Measurements from ENCODE around the gene TIPARP.

GRCh38 chr3:156680243-156680914 lies 6.0 kb downstream of the TIPARP start:
- TF ChIP-seq, protein P1, sequence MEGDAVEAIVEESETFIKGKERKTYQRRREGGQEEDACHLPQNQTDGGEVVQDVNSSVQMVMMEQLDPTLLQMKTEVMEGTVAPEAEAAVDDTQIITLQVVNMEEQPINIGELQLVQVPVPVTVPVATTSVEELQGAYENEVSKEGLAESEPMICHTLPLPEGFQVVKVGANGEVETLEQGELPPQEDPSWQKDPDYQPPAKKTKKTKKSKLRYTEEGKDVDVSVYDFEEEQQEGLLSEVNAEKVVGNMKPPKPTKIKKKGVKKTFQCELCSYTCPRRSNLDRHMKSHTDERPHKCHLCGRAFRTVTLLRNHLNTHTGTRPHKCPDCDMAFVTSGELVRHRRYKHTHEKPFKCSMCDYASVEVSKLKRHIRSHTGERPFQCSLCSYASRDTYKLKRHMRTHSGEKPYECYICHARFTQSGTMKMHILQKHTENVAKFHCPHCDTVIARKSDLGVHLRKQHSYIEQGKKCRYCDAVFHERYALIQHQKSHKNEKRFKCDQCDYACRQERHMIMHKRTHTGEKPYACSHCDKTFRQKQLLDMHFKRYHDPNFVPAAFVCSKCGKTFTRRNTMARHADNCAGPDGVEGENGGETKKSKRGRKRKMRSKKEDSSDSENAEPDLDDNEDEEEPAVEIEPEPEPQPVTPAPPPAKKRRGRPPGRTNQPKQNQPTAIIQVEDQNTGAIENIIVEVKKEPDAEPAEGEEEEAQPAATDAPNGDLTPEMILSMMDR (IDR thresholded peaks at IDR 0.05; ENCODE audit: low read depth, low read length, missing input control), result no peak
- TF ChIP-seq EGR1 (IDR thresholded peaks at IDR 0.05; ENCODE audit: low read depth in 2 of 2), result no peak
- no peak for TF ChIP-seq SP1 (IDR thresholded peaks at IDR 0.05)
- TF ChIP-seq MAX (IDR thresholded peaks at IDR 0.05), result no peak
- TF ChIP-seq, protein P2, sequence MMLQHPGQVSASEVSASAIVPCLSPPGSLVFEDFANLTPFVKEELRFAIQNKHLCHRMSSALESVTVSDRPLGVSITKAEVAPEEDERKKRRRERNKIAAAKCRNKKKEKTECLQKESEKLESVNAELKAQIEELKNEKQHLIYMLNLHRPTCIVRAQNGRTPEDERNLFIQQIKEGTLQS (IDR thresholded peaks at IDR 0.05), result no peak
- TF ChIP-seq GABPA (IDR thresholded peaks at IDR 0.05 in 1 of 2, conservative IDR thresholded peaks at IDR 0.05 in 1 of 2), result no peak
- TF ChIP-seq REST (IDR thresholded peaks at IDR 0.05), result no peak
- TF ChIP-seq FOXA2 (IDR thresholded peaks at IDR 0.05), result no peak
- TF ChIP-seq JUND (IDR thresholded peaks at IDR 0.05), result no peak
- TF ChIP-seq HNF4A (conservative IDR thresholded peaks at IDR 0.05), result no peak
- TF ChIP-seq YY1 (IDR thresholded peaks at IDR 0.05), result no peak
- TF ChIP-seq TAF1 (conservative IDR thresholded peaks at IDR 0.05), result no peak
